Neural progenitor cell (in vitro differentiated cells): Measurements from ENCODE around the gene LUZP2. TPM values are rescaled to one million over a fixed set of nuclear protein-coding genes. Genes with fewer than 3 reads are reported as not detected.

Experiments
- DNase-seq: peaks from one replicate; pipeline ENCODE4 v3.0.0-alpha.2; 2016; ENCODE audit warnings: low spot score
- H2AFZ ChIP-seq: fragments of 200-600 bp; sonication (generic); replicated peaks from 2 replicates; pipeline ENCODE4 v1.6.1; 2016; ENCODE audit warnings: antibody characterized with exemption
- H3F3A ChIP-seq: fragments of 200-600 bp; sonication (generic); 2 replicates; pipeline ENCODE4 v1.6.1; 2016; ENCODE audit warnings: antibody characterized with exemption, low read depth
- H3K27ac ChIP-seq: fragments of 200-600 bp; sonication (generic); 2 replicates; pipeline ENCODE4 v1.5.1; 2016; ENCODE audit warnings: mild to moderate bottlenecking
- H3K27me3 ChIP-seq: fragments of 200-600 bp; sonication (generic); 2 replicates; pipeline ENCODE4 v1.6.1; 2016; ENCODE audit warnings: mild to moderate bottlenecking, moderate library complexity
- H3K36me3 ChIP-seq: fragments of 200-600 bp; sonication (generic); 2 replicates; pipeline ENCODE4 v1.5.1; 2016
- H3K4me1 ChIP-seq: fragments of 200-600 bp; sonication (generic); 2 replicates; pipeline ENCODE4 v1.6.1; 2016; ENCODE audit warnings: mixed run types
- H3K4me2 ChIP-seq: fragments of 200-600 bp; sonication (generic); 2 replicates; pipeline ENCODE4 v1.6.1; 2016
- H3K4me3 ChIP-seq: fragments of 200-600 bp; sonication (generic); 2 replicates; pipeline ENCODE4 v1.5.1; 2016
- H3K79me2 ChIP-seq: fragments of 200-600 bp; sonication (generic); 2 replicates; pipeline ENCODE4 v1.6.1; 2016; ENCODE audit warnings: low read depth
- H3K9ac ChIP-seq: fragments of 200-600 bp; sonication (generic); 2 replicates; pipeline ENCODE4 v1.6.1; 2016
- H3K9me3 ChIP-seq: fragments of 200-600 bp; sonication (generic); 2 replicates; pipeline ENCODE4 v1.5.1; 2016; ENCODE audit warnings: low read depth
- H4K20me1 ChIP-seq: fragments of 200-600 bp; sonication (generic); 2 replicates; pipeline ENCODE4 v1.6.1; 2016; ENCODE audit warnings: low read depth
- H3K27ac Mint-ChIP-seq: 3 replicates; pipeline ENCODE4 v1.8.0; 2021; ENCODE audit warnings: mixed read lengths
- H3K27me3 Mint-ChIP-seq: 2 replicates; pipeline ENCODE4 v1.8.0; 2022; ENCODE audit warnings: low read depth, mild to moderate bottlenecking, inconsistent platforms, moderate library complexity, mixed read lengths; ENCODE audit not compliant: insufficient read depth
- H3K36me3 Mint-ChIP-seq: 3 replicates; pipeline ENCODE4 v1.8.0; 2021; ENCODE audit warnings: mixed read lengths
- H3K4me1 Mint-ChIP-seq: 3 replicates; pipeline ENCODE4 v1.8.0; 2021; ENCODE audit warnings: mixed read lengths
- H3K4me3 Mint-ChIP-seq: 3 replicates; pipeline ENCODE4 v1.8.0; 2021; ENCODE audit warnings: mild to moderate bottlenecking, moderate library complexity, mixed read lengths
- H3K9me3 Mint-ChIP-seq: 3 replicates; pipeline ENCODE4 v1.8.0; 2020; ENCODE audit warnings: mixed read lengths
- CTCF ChIP-seq: fragments of 200-600 bp; sonication (generic); IDR thresholded peaks from 2 replicates; pipeline ENCODE4 v1.5.1; 2017; ENCODE audit warnings: antibody characterized with exemption, mild to moderate bottlenecking
- EZH2 ChIP-seq: fragments of 200-600 bp; sonication (generic); IDR thresholded peaks from 2 replicates; pipeline ENCODE4 v1.6.1; 2017; ENCODE audit warnings: antibody characterized with exemption, mild to moderate bottlenecking, moderate library complexity
- EZH2phosphoT487 ChIP-seq: fragments of 200-600 bp; sonication (generic); IDR thresholded peaks from 2 replicates; pipeline ENCODE4 v1.6.1; 2017; ENCODE audit warnings: antibody characterized with exemption
- total RNA-seq: library from RNA; depleted of rRNA; stranded (reverse); fragments of >200 nt; gene quantifications from 2 replicates; pipeline ENCODE4 v1.2.3, GENCODE V29; 2015; ENCODE audit warnings: low replicate concordance

Gene LUZP2
- total RNA-seq, 1 donor from 2014 or later, result 2.5 TPM

- Histone ChIP-seq H3K4me2 (no peak overlapping the region), H3K79me2 (no peaks in the 10 kb centered on the region), H3K36me3 (no peaks in the 10 kb centered on the region), H3K27ac (no peak overlapping the region), H2AFZ (no peak overlapping the region), H3K4me3 (no peak overlapping the region), H4K20me1 (no peaks in the 10 kb centered on the region), H3K9me3 (no peaks in the 10 kb centered on the region), H3K4me1 (peaks cover 4% of the 10 kb centered on the region), H3F3A (no peaks in the 10 kb centered on the region), H3K9ac (no peak overlapping the region), H3K27me3 (no peaks in the 10 kb centered on the region)
- Mint-ChIP-seq H3K9me3 (no peaks in the 10 kb centered on the region), H3K27me3 (peaks cover 2% of the 10 kb centered on the region), H3K4me1 (no peaks in the 10 kb centered on the region), H3K4me3 (no peak overlapping the region), H3K27ac (no peak overlapping the region), H3K36me3 (no peaks in the 10 kb centered on the region)
- TF ChIP-seq EZH2phosphoT487, result no peak
- TF ChIP-seq CTCF, result no peak
- no peak for TF ChIP-seq EZH2
- no peak for DNase-seq
Observed at GRCh38 chr11:24609192-24610119, 112.6 kb downstream of the LUZP2 start.

GRCh38 chr11:24615451-24616160 lies 118.8 kb downstream of the LUZP2 start:
- no peaks in the 10 kb centered on the region for H3F3A ChIP-seq
- TF ChIP-seq CTCF (no peak), EZH2 (no peak), EZH2phosphoT487 (no peak)
- H4K20me1 ChIP-seq, result no peaks in the 10 kb centered on the region
- DNase-seq, result no peak
- peaks cover 4% of the 10 kb centered on the region for H3K4me1 ChIP-seq
- no peak overlapping the region for H3K27ac Mint-ChIP-seq
- H3K4me3 ChIP-seq, result no peak overlapping the region
- no peak overlapping the region for H3K9ac ChIP-seq
- H3K4me3 Mint-ChIP-seq, result no peak overlapping the region
- no peaks in the 10 kb centered on the region for H3K9me3 ChIP-seq
- no peak overlapping the region for H2AFZ ChIP-seq
- no peak overlapping the region for H3K27ac ChIP-seq
- no peaks in the 10 kb centered on the region for H3K36me3 Mint-ChIP-seq
- no peaks in the 10 kb centered on the region for H3K9me3 Mint-ChIP-seq
- H3K27me3 Mint-ChIP-seq, result peaks cover under 1% of the 10 kb centered on the region
- H3K36me3 ChIP-seq, result no peaks in the 10 kb centered on the region
- no peak overlapping the region for H3K4me2 ChIP-seq
- no peaks in the 10 kb centered on the region for H3K4me1 Mint-ChIP-seq
- H3K79me2 ChIP-seq, result no peaks in the 10 kb centered on the region
- H3K27me3 ChIP-seq, result no peaks in the 10 kb centered on the region

GRCh38 chr11:24617856-24618255 lies 121.0 kb downstream of the LUZP2 start:
- no peaks in the 10 kb centered on the region for H3K79me2 ChIP-seq
- H3K4me1 ChIP-seq, result peaks cover 2% of the 10 kb centered on the region
- Mint-ChIP-seq H3K27me3 (no peaks in the 10 kb centered on the region), H3K36me3 (no peaks in the 10 kb centered on the region), H3K4me3 (no peak overlapping the region), H3K9me3 (no peaks in the 10 kb centered on the region), H3K4me1 (peaks cover 3% of the 10 kb centered on the region), H3K27ac (no peak overlapping the region)
- H3K36me3 ChIP-seq, result no peaks in the 10 kb centered on the region
- H3K9ac ChIP-seq, result no peak overlapping the region
- no peak for TF ChIP-seq EZH2phosphoT487
- TF ChIP-seq CTCF, result no peak
- TF ChIP-seq EZH2, result no peak
- no peak overlapping the region for H3K27ac ChIP-seq
- H4K20me1 ChIP-seq, result no peaks in the 10 kb centered on the region
- H3K27me3 ChIP-seq, result no peaks in the 10 kb centered on the region
- no peak overlapping the region for H2AFZ ChIP-seq
- H3F3A ChIP-seq, result no peaks in the 10 kb centered on the region
- H3K4me2 ChIP-seq, result no peak overlapping the region
- H3K4me3 ChIP-seq, result no peak overlapping the region
- no peak for DNase-seq
- no peaks in the 10 kb centered on the region for H3K9me3 ChIP-seq
